ENCODE measurements around the gene DZIP1L. TPM values are rescaled to one million over a fixed set of nuclear protein-coding genes. Genes with fewer than 3 reads are reported as not detected.

The DZIP1L gene
- total RNA-seq, 1 experiment from 2014 or later, result 10.4 TPM

DNA sequence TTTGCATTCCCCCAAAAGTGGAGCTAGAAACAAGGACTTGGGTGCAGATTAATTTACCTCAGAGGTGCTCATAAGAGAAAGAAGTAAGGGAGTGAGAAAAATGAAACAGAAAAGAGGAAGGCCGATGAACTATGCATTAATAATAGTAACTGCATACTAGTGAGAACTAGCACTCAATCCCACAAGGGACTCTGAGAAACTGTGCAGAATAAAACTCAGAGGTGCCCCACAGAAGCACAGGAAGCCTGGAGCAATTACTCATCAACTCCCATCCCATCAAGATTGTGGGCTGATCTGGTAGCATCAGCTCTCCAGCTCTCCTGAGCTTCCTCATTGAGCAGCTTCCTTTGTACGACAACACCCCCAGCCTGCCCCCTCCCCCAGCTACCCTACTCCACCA is 54.6 kb downstream of the DZIP1L start:
- no CpG with 5 or more reads among the region's 2 CpGs for WGBS (ENCODE audit: extremely low coverage, insufficient read length, low lambda C conversion rate)
- H3K27me3 Mint-ChIP-seq (ENCODE audit: low read depth), result no peaks in the 10 kb centered on the region
- H3K4me1 Mint-ChIP-seq, result peaks cover 6 to 9% of the 10 kb centered on the region in 2 experiments

More for the DNA sequence above, 54.6 kb downstream of the DZIP1L start:
- Histone ChIP-seq H3K27me3 (ENCODE audit: insufficient read depth, low read length) (no peaks in the 10 kb centered on the region), H3K79me2 (ENCODE audit: insufficient read depth, low read length) (no peaks in the 10 kb centered on the region), H2AFZ (ENCODE audit: low read length) (no peak overlapping the region), H2BK120ac (ENCODE audit: low read depth, low read length, poor library complexity, severe bottlenecking) (no peak overlapping the region), H4K8ac (replicated peaks; ENCODE audit: insufficient read length, low read depth, low read length) (no peak overlapping the region), H3K23ac (ENCODE audit: insufficient read length, low read depth, low read length) (no peak overlapping the region), H3K27ac (ENCODE audit: insufficient read length, low read depth, low read length) (no peak overlapping the region), H3K4ac (ENCODE audit: low read depth, low read length) (no peak overlapping the region), H3K18ac (ENCODE audit: insufficient read length, low read depth, low read length) (no peak overlapping the region), H3K23me2 (ENCODE audit: insufficient read length, low read depth, low read length, poor library complexity, severe bottlenecking) (no peaks in the 10 kb centered on the region), H3K9ac (ENCODE audit: extremely low read depth, insufficient read length, low read length) (no peak overlapping the region), H4K91ac (ENCODE audit: insufficient read length, low read depth, low read length) (no peak overlapping the region), H3K4me2 (ENCODE audit: insufficient read depth, insufficient read length, low read length) (no peak overlapping the region), H3K56ac (ENCODE audit: insufficient read length, low read depth, low read length) (no peak overlapping the region), H3T11ph (ENCODE audit: low read length) (no peak overlapping the region), H4K20me1 (ENCODE audit: control insufficient read depth, insufficient read depth, insufficient read length) (no peaks in the 10 kb centered on the region), H2BK5ac (ENCODE audit: insufficient read length, low read length) (no peak overlapping the region), H2BK20ac (ENCODE audit: low read depth, low read length, poor library complexity, severe bottlenecking) (no peak overlapping the region), H2BK12ac (ENCODE audit: insufficient read length, low read depth, low read length) (no peak overlapping the region), H3K79me1 (ENCODE audit: insufficient read depth, low read depth, low read length, poor library complexity, severe bottlenecking) (no peaks in the 10 kb centered on the region), H3K9me3 (ENCODE audit: control insufficient read depth, low read depth, low read length) (no peaks in the 10 kb centered on the region), H3K4me1 (ENCODE audit: insufficient read depth, low read length) (no peaks in the 10 kb centered on the region), H4K5ac (ENCODE audit: insufficient read length, low read depth, low read length) (no peak overlapping the region), H3K14ac (ENCODE audit: insufficient read depth, low read length) (no peak overlapping the region), H2BK15ac (ENCODE audit: low read depth, low read length) (no peak overlapping the region), H2AK5ac (ENCODE audit: insufficient read length, low read length) (no peak overlapping the region)
- no peak overlapping the region for H3K27ac Mint-ChIP-seq
- H3K36me3 Mint-ChIP-seq (ENCODE audit: insufficient read depth in 1 of 3, low read depth in 3 of 3), result peaks cover 21 to 43% (median 30%) of the 10 kb centered on the region in 3 experiments
- no peak overlapping the region for H3K4me3 Mint-ChIP-seq
- no peak for TF ChIP-seq CTCF (conservative IDR thresholded peaks at IDR 0.05)
- DNase-seq, result no peak
- H3K9me3 Mint-ChIP-seq, result no peaks in the 10 kb centered on the region
